ENCODE data around the gene RYK.

The RYK gene

DNA sequence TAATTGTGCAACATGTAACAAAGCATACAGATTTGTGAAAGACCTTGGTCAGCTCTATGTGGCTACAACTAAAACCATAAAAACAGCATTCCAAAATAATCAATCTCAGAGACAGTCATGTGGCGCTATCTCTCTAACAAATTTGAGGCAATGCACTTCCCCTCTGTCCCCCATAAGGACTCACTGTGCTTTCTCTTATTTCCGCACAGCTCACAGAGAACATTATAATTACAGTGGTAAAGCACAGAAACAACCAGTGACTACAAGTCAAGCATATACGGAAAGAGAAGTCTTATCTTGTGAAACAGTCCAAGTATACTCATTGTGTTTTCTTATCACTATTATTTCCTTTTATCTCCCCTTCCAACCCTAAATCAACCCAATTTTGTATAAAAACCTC lies 64.3 kb downstream of the RYK start:
- DNase-seq = peak; percentile 23
- in situ Hi-C loops (cut with MboI; ENCODE audit: low pct_unique_long_range_greater_than_20kb, low sequenced_read_pairs) = no loop called here

DNA sequence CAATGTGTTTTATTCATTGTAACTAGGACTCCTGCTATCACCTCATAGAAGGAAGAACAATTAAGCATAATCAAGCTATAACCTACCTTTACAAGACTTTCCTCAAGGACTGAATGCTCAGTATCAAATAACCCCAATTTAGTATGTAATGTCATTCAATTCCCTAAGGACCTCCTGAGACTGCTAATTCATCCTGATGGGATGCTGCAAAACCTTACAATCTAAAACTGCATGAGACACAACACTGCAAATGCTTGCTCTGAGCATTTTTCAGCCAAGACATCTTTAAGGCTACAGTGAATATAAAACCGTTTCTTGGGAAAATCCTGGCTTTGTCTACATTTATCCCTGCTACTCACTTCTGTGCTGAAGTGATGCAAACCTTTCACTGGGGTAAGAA lies 69.9 kb downstream of the RYK start:
- DNase-seq = no peak
- in situ Hi-C loops (cut with MboI; ENCODE audit: low pct_unique_long_range_greater_than_20kb, low sequenced_read_pairs) = no loop called here

DNA sequence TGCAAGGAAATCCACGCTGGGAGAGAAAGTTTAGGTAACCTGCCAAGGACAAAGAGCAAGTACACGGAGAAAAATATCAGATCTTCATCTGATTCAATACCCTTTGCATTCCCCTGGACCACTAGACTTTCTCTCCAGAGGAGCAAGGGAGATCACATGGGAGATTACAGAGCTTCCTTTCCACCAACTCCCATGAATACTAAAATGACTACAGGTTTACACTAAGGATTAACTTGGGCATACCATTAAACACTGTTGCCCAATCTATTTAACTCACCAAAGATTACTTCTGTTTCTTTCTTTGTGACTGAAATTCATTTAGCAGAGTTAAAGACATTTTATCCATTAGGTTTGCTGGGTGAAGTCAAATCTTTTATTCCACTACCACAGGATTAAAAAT lies 71.2 kb downstream of the RYK start:
- DNase-seq = no peak
- in situ Hi-C loops (cut with MboI; ENCODE audit: low pct_unique_long_range_greater_than_20kb, low sequenced_read_pairs) = no loop called here

DNA sequence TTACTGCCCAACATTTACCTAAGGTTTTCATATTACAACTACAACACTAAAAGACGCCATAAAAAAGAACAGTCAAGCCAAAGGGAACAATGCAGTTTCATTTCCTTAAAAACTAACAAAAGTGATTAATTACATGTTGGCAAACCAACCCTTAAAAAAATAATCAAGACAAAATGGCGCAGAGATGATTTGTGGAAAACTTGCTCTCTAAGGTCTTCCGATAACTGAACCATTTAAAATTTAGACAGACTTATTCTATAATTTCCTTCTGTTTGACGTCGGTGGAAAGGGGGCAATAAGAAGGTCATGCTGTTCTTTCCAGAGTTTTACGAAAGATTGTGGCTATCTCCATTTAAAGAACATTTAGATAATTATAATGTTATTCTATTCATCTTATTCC lies 87.6 kb downstream of the RYK start:
- DNase-seq = no peak
- in situ Hi-C loops (cut with MboI; ENCODE audit: low pct_unique_long_range_greater_than_20kb, low sequenced_read_pairs) = no loop called here

DNA sequence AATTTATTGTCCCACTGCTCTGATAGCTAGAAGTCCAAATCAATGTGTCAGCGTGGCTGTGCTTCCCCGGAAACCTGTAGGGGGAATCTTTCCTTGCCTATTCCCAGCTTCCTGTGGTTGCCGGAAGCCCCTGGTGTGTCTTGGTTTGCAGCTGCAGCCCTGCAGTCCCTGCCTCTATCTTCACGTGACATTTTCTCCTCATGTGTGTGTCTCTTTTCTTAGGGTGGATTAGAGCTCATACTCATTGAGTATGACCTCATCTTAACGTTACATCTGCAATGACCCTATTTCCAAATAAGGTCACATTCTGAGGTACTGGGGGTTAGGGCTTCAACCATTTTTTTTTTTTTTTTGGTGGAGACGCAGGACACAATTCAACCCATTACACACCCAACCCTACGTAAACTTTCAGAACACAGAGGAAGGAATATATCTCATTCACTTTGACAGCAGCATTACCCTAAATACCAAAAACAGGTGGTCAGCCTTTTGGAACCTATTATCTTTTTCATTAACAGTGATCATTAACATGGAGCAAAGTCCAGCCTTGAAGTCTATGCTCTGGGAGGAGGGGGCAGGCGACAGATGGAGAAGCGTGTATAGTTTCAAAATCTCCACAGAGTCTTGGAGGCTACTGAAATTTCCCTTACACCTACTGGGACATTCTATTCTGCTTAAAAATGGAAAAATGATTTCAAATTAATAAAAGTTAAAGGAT lies 88.6 kb downstream of the RYK start:
- no peak for DNase-seq
- in situ Hi-C loops (cut with MboI; ENCODE audit: low pct_unique_long_range_greater_than_20kb, low sequenced_read_pairs) = no loop called here

DNA sequence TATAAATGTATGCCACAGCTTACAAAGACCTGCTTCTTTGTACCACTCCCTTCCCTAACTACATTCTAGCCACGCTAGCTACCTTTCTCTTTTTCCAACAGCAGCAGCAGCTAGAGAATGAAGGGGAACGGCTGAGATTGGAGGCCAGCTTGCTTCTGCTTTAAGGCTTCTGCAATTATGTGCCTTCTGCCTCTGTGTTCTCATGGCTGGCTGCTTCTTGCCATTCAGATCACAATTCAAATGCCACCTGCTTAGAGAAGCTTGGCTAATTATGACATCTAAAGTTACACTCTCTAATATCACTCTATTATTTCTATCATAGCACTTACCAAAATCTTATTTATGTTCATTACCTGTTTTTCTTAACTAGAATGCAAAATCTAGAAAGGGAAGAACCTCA lies 95.2 kb downstream of the RYK start:
- no peak for DNase-seq
- in situ Hi-C loops (cut with MboI; ENCODE audit: low pct_unique_long_range_greater_than_20kb, low sequenced_read_pairs) = no loop called here

DNA sequence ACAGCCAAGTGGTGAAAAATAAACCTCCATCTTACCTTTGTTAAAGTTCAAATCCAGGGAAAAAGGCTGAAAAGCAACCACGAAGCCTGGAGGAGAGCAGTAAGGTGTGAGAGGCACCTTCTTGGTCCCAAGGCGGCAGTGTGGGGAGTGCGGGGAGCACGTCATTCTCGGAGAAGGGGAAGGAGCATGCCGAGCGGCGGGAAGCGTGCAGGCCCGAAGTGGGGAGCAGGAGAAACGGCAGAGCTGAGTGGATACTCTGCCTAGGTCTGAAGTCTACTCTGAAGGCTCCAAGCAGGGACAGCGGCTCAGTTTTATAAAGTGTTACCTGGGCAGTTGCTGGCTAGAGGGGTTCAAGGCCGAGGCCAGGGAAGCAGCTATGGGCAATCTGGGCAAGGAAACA lies 96.9 kb downstream of the RYK start:
- in situ Hi-C loops (cut with MboI; ENCODE audit: low pct_unique_long_range_greater_than_20kb, low sequenced_read_pairs) = no loop called here
- DNase-seq = no peak

DNA sequence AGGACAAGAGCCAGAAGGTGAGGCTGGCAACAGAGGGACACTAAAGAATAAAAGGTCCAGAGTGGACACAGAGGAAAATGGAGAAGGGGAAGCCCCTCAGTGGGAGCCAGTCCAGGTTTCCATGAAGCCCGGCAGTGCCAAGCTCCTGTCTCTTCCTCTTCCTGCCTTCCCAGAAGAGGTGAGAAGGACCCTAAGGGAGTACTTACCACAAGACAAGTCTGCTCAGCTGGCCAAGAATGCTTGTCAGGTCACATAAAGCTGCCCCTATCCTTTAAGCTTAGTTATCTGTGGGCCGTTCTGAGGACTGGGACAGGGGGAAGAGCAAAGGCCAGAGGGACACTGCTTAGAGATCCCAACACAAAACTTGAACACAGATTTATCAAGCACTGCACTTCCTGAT lies 100.2 kb downstream of the RYK start:
- no peak for DNase-seq
- in situ Hi-C loops (cut with MboI; ENCODE audit: low pct_unique_long_range_greater_than_20kb, low sequenced_read_pairs) = no loop called here

DNA sequence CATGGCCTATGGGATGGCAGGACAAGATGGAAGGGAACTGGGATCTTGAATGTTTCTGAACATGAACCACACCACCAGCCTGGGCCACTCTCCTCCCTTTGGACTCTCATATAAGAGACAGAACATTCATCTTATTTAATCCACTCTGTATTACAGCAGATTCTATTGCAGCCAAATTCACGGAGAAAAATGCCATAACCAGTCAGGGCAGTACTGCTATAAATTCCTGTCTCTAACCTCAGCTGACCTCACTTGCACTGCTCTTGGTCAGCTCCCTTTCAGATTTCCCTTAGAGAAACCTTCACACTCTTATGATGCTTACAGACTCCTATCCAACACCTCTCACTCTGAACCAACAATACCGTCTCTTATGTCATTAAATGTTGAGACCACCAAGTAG lies 101.4 kb downstream of the RYK start:
- in situ Hi-C loops (cut with MboI; ENCODE audit: low pct_unique_long_range_greater_than_20kb, low sequenced_read_pairs) = no loop called here
- no peak for DNase-seq

DNA sequence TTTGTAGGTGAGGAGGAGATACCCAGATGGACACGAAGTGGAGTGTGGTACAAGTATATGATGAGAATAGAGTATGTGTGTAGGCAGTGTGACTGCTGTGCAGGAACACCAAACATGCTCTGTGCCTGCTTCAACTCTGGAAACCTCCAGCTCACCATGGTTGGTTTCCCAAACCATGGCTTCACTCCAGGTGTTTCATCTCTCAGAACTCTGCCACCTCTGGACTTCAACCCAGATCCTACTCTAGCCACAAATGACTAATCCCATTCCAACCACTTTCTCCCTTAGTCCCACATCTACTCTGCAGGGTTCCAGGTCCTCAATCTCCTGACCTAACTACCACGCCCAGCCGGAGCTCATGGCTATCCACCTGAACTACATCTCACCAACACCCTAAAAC lies 102.1 kb downstream of the RYK start:
- DNase-seq = no peak
- in situ Hi-C loops (cut with MboI; ENCODE audit: low pct_unique_long_range_greater_than_20kb, low sequenced_read_pairs) = no loop called here

DNA sequence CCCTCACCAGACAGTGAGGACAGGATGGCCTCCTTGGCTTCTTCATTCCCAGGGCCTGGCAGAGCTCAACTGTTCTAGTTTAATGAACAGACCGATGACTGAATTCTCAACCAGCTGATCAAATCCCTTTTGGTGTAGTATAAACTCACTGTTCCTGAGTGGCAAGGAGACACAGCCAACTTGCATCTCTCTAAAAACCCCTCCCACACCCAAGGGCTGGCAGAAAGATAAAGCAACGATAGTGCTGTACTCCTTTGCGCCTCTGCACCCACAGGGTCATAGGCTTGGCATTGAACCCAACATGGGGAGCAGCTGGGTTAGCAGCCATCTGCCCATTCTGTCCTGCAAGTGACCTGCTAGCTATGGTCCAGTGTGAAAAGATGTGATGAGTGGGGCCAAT lies 103.2 kb downstream of the RYK start:
- no peak for DNase-seq
- in situ Hi-C loops (cut with MboI; ENCODE audit: low pct_unique_long_range_greater_than_20kb, low sequenced_read_pairs) = no loop called here

DNA sequence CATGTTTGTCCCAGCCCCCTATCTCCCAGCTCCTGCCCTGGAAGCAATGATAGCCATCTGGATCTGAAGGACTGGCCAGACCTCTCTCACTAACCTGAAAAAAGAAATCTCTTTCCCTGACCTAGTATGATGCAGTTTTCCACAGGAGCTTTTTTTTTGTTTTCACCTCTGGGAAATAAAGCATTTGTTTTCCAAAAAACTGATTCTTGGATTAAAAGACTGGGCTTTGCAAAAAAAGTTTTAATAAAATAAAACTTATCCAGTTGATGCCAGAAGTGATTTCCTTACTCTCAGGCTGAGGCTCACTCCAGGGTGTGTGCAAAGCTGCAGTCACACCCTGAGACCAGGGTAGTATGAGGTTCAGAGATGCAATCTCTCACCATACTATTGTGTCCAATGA lies 104.0 kb downstream of the RYK start:
- in situ Hi-C loops (cut with MboI; ENCODE audit: low pct_unique_long_range_greater_than_20kb, low sequenced_read_pairs) = no loop called here
- DNase-seq = no peak

DNA sequence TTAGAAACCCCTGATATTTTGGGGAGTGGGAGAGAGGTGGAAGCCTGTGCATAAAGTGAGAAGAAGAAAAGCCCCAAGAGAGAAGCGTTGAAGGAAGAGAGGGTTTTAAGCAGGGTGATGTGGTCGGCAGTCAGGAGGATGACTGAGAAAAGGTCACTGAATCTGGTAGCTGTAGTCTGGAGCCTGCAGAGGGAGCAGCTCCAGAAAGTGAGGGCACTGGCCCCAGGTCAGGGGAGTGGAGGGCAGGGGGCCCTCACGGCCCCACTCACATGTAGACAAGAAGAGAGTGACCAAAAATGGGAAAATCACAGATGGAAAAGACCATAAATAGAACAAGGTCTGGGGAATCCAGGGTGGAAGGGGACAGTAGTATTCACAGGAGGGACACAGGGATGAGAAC lies 105.5 kb downstream of the RYK start:
- DNase-seq = no peak
- in situ Hi-C loops (cut with MboI; ENCODE audit: low pct_unique_long_range_greater_than_20kb, low sequenced_read_pairs) = no loop called here

DNA sequence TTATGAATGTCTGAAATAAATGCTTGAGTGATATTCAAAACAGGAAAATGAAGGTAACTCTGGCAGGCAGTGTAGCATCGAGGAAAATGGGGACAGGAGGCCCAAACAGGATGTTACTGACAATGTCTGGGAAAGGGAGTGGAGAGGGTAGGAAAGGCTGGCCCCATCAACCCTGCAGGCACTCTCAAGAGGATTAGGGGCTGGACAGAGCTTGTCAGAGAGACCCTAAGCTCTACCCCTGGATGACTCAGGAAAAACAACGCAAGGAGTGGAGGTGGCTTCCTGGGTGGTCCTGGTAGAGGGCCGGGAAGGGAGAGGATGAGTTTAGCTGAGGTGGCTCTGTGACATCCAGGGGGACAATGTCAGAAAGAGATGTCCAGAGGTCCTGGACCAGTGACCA lies 106.0 kb downstream of the RYK start:
- DNase-seq = no peak
- in situ Hi-C loops (cut with MboI; ENCODE audit: low pct_unique_long_range_greater_than_20kb, low sequenced_read_pairs) = no loop called here

DNA sequence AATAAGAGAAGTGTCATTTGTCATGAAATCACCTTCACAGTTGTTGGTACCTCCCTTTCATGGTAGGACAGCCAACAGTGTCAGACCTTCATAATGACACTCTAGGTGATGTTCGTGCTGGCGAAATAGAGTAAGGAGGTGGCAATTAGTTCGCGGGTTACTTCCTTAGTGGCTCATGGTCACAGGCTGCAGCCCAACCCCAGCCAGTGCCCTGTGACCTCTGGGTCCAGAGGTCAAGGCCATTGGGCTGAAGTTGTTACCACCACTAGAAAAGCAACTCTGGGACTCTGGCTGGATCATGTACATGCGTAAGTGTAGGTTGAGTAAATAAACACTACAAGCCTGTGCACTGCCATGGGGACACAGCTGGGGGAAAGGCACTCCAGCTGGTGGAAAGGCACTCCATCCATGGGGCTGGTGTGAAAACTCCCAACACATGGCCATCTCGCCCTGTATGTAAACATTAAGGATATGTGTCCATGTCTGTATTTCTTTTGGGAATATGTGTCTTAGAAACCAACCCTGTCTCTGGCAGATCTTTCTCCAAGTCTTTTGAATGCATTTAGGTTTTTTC lies 106.7 kb downstream of the RYK start:
- in situ Hi-C loops (cut with MboI; ENCODE audit: low pct_unique_long_range_greater_than_20kb, low sequenced_read_pairs) = no loop called here
- DNase-seq = no peak

DNA sequence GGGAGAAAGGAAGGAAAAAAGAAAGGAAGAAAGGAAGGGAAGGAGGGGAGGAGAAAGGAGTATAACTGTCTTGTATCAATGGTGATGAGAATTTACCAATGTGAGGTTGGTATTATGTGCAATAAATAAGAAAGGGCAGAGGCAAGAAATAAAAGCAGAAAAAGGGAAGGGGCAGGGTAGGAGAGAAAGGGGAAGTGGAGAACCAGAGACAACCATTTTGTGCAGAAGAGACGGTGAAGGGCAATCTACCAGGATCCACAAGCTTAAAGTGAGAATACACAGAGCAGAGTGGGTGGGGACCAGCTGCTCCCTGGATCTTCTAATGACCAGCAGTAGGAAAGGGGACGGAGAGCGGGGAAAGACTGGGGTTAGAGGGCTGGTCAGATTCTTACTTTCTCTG lies 114.1 kb downstream of the RYK start:
- DNase-seq = peak; percentile 61

DNA sequence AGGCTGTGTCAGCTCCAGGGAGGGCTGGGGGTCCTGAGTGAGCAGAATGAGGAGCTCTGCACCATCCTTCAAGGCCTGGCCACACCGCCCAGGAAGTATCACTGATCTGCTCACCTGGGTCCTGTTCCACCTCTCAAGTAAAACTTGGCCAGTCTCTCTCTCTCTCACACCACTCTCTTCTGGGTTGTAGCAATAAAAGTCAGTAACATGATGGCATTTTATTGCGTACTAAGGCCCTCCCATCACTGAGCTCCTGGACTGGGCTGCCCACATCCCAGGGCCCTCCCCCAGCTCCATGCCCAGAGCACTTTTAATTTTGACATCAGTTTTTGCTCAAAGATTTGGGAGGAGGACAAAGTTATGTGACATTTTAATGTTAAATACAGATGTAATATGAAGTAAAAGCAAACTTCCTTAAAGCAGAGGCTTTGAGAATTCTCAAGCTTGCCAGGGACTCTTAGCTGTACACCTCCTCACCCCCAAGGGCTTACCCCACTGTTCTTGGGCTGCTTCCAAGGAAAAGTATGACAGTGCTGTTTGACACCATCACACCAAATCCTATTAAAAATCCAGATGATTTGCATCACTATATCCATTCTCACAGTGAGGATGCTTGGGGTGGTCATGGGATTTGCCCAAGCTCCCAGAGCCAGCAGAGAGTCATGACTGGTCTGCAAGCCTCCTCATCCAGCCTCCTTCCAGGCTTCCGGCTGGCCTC lies 115.8 kb downstream of the RYK start:
- DNase-seq = no peak
- in situ Hi-C loops (cut with MboI; ENCODE audit: low pct_unique_long_range_greater_than_20kb, low sequenced_read_pairs) = no loop called here

More for the DNA sequence above, 114.1 kb downstream of the RYK start:
- in situ Hi-C loops (cut with MboI; ENCODE audit: low pct_unique_long_range_greater_than_20kb, low sequenced_read_pairs) = no loop called here

DNA sequence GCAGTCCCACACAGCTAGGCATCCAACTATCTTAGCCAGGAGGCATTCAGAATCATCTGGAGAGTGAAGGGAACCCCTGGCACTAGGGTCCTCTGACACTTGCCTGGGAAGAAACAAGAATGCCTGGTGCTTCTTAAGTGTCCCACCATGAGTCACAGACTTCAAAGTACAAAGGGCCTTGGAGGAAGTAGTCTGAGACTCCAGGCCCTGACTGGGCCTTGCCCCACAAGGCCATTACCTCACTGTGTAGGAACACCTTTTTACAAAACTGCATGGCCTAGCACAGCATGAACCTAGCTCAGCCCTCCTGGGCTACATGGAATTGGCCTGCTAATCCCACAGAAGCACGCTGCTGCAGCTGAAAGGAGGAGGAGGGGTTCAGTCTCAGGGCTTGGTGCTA lies 116.4 kb downstream of the RYK start:
- in situ Hi-C loops (cut with MboI; ENCODE audit: low pct_unique_long_range_greater_than_20kb, low sequenced_read_pairs) = no loop called here
- no peak for DNase-seq

DNA sequence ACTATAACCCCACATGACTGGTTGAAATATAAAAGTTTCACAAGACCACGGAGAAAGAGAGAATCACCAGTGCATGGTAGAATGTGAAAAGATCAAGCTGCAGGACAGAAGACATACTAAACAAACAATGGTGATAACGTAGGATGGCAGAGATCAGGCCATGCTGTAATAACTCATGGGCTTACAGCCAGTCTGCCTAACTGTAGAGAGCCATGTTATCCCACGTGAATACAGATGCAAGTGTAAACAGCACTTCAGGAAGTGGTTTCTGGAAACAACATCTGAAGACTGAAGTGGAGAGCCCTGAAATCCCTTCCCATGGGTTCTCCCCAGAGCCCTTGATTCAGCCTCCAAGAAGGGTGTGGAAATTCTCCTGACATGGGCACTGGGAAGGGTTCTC lies 117.7 kb downstream of the RYK start:
- in situ Hi-C loops (cut with MboI; ENCODE audit: low pct_unique_long_range_greater_than_20kb, low sequenced_read_pairs) = no loop called here
- no peak for DNase-seq

DNA sequence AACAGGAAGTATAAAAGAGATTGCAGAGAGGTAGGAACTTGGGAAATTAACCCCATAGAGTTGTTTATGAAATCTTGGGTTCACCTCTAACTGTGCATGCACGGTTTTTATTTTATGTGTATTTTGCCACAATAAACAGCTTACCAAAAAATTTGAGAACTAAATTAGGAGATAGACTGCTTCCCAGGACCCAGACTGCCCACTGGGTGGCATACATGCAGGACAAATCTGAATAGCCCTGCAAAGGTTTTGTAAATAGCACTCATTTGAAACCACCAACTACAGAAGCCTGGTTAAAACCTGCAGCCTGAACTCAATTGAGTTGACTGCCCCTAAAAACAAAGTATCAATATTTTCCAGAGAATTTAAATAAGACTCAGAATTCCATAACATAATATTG lies 124.5 kb downstream of the RYK start:
- in situ Hi-C loops (cut with MboI; ENCODE audit: low pct_unique_long_range_greater_than_20kb, low sequenced_read_pairs) = no loop called here
- no peak for DNase-seq

DNA sequence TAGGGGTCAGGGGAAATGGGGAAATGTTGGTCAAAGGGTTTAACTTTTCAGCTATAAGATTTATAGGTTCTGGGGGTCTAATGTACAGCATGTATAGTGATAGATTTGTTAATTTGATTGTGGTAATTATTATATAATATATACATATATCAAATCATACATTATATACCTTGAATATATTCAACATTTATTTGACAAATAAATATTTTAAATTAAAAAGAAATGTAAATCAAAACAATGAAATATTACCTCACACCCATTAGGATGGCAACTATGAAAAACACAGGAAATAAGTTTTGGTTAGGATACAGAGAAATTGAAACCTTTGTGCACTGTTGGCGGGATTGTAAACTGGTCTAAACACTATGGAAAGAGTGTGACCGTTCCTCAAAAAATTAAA lies 135.9 kb downstream of the RYK start:
- no peak for DNase-seq
- in situ Hi-C loops (cut with MboI; ENCODE audit: low pct_unique_long_range_greater_than_20kb, low sequenced_read_pairs) = no loop called here
